Measurements from ENCODE around the gene MCUR1. TPM values are rescaled to one million over a fixed set of nuclear protein-coding genes. Genes with fewer than 3 reads are reported as not detected.
A peak's percentile ranks its signal among the peaks of the same experiment; 100 is the strongest.
"Not testable (repeated sequence)": the region's sequence is repeated elsewhere in the genome, so short reads cannot be mapped to it uniquely, and the experiment has no call there.

The MCUR1 gene
- total RNA-seq, 2 experiments from 2014 or later, result 34.8 to 38.0 TPM

DNA sequence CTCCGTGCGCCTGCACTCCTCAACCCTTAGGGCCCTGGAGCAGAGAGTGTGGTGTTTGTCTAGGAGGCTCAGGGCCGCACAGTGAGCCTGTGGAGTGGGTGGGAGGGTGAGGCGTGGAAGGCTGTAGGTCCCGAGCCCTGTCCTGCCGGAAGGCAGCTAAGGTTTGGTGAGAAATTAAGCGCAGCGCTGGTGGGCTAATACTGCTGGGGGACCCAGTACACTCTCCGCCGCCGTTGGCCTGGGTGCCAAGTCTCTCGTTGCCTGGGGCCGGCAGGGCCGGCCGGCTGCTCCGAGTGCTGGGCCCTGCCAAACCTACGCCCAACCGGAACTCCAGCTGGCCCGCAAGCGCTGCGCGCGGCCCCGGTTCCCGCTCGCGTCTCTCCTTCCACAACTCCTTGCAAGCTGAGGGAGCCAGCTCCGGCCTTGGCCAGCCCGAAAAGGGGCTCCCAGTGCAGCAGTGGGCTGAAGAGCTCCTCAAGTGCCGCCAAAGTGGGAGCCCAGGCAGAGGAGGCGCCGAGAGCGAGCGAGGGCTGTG lies 40.4 kb upstream of the MCUR1 start:
- Mint-ChIP-seq H3K27me3 (peaks cover 17% of the 10 kb centered on the region), H3K4me1 (ENCODE audit: low read depth) (no peaks in the 10 kb centered on the region)
- no peak for DNase-seq

DNA sequence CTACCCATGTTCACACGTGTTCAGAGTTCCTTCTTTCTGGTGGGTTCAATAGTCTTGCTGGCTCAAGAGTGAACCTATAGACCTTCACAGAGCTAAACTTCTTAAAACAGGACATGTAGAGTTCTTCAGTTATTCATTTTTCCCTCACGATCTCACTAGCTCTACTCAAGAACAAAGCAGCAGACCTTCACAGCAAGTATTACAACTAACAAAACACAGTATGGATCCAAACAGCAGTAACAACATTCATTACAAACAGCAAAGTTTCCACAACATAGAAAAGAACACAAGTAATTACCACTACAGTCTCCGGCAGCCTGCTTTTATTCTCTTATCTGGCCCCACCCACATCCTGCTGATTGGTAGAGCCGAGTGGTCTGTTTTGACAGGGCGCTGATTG lies 39.5 kb upstream of the MCUR1 start:
- DNase-seq, result no peak
- POLR2A ChIA-PET, result no interaction called here
- Mint-ChIP-seq H3K27me3 (peaks cover 14% of the 10 kb centered on the region), H3K36me3 (ENCODE audit: low read depth) (no peaks in the 10 kb centered on the region), H3K27ac (no peak overlapping the region), H3K4me3 (no peak overlapping the region), H3K4me1 (ENCODE audit: low read depth) (no peaks in the 10 kb centered on the region), H3K9me3 (no peaks in the 10 kb centered on the region)
- CTCF ChIA-PET, result interaction anchor here (1.0 to 1.3 kb wide), 2 partner anchors 8 to 20 kb away, joined by 3 read pairs; no protein-coding TSS in a partner anchor
- intact Hi-C loops (cut with micrococcal nuclease), result no loop called here
- TF ChIP-seq, protein P1, sequence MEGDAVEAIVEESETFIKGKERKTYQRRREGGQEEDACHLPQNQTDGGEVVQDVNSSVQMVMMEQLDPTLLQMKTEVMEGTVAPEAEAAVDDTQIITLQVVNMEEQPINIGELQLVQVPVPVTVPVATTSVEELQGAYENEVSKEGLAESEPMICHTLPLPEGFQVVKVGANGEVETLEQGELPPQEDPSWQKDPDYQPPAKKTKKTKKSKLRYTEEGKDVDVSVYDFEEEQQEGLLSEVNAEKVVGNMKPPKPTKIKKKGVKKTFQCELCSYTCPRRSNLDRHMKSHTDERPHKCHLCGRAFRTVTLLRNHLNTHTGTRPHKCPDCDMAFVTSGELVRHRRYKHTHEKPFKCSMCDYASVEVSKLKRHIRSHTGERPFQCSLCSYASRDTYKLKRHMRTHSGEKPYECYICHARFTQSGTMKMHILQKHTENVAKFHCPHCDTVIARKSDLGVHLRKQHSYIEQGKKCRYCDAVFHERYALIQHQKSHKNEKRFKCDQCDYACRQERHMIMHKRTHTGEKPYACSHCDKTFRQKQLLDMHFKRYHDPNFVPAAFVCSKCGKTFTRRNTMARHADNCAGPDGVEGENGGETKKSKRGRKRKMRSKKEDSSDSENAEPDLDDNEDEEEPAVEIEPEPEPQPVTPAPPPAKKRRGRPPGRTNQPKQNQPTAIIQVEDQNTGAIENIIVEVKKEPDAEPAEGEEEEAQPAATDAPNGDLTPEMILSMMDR (IDR thresholded peaks at IDR 0.05), result no peak
- no peak for ATAC-seq

More for the DNA sequence above, 40.4 kb upstream of the MCUR1 start:
- no peak for ATAC-seq
- intact Hi-C loops (cut with micrococcal nuclease), result no loop called here
- Mint-ChIP-seq H3K9me3 (no peaks in the 10 kb centered on the region), H3K27ac (no peak overlapping the region), H3K36me3 (ENCODE audit: low read depth) (no peaks in the 10 kb centered on the region), H3K4me3 (no peak overlapping the region)
- POLR2A ChIA-PET, result no interaction called here
- TF ChIP-seq, protein P1 (IDR thresholded peaks at IDR 0.05), result no peak
- CTCF ChIA-PET, result no interaction called here

DNA sequence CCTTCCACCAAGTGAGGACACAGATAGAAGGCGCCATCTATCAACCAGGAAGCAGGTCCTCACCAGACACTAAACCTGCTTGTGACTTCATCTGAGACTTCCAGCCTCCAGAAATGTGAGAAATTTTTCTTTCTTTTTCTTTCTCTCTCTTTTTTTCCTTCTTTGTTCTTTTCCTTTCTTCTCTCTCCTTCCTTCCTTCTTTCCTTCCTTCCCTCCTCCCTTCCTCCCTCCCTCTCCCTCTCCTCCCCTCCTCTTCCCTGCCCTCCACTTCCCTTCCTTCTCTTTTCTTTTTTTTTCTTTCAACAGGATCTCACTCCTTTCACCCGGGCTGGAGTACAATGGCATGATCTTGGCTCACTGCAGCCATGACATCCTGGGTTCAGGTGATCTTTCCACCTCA lies 37.4 kb upstream of the MCUR1 start:
- H3K9me3 Mint-ChIP-seq, result no peaks in the 10 kb centered on the region
- no peak for DNase-seq
- intact Hi-C loops (cut with micrococcal nuclease), result no loop called here
- peaks cover 10% of the 10 kb centered on the region for H3K27me3 Mint-ChIP-seq
- H3K27ac Mint-ChIP-seq, result no peak overlapping the region
- CTCF ChIA-PET, result no interaction called here
- POLR2A ChIA-PET, result no interaction called here
- no peaks in the 10 kb centered on the region for H3K36me3 Mint-ChIP-seq (ENCODE audit: low read depth)
- H3K4me1 Mint-ChIP-seq (ENCODE audit: low read depth), result no peaks in the 10 kb centered on the region
- no peak for ATAC-seq
- no peak overlapping the region for H3K4me3 Mint-ChIP-seq
- TF ChIP-seq, protein P1 (IDR thresholded peaks at IDR 0.05), result no peak

DNA sequence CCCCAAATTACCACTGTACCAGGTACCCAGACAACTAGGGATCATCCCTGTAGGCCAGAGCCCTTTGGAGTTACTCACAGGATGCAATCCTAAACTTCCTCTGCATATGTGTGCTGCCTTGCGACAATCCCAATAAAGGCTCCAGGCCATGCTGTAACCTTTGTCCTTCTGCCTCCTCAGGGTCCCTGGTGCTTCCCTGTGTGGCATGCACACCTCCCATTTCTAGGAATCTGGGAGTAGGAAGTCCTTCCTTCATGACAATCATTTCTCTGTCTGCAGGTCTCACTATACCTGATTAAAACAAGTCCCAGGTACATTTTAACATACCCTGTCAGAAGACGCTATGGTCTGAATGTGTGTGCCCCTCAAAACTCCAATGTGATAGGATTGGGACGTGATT lies 37.0 kb upstream of the MCUR1 start:
- Mint-ChIP-seq H3K27ac (no peak overlapping the region), H3K4me3 (no peak overlapping the region), H3K9me3 (no peaks in the 10 kb centered on the region), H3K36me3 (ENCODE audit: low read depth) (no peaks in the 10 kb centered on the region), H3K4me1 (ENCODE audit: low read depth) (no peaks in the 10 kb centered on the region), H3K27me3 (peaks cover 8% of the 10 kb centered on the region)
- intact Hi-C loops (cut with micrococcal nuclease), result no loop called here
- TF ChIP-seq, protein P1 (IDR thresholded peaks at IDR 0.05), result no peak
- ChIA-PET CTCF (interaction anchor here (0.9 to 1.4 kb wide), 2 partner anchors 23 to 55 kb away, joined by 3 read pairs; no protein-coding TSS in a partner anchor), POLR2A (no interaction called here)
- ATAC-seq (no peak), DNase-seq (no peak)

DNA sequence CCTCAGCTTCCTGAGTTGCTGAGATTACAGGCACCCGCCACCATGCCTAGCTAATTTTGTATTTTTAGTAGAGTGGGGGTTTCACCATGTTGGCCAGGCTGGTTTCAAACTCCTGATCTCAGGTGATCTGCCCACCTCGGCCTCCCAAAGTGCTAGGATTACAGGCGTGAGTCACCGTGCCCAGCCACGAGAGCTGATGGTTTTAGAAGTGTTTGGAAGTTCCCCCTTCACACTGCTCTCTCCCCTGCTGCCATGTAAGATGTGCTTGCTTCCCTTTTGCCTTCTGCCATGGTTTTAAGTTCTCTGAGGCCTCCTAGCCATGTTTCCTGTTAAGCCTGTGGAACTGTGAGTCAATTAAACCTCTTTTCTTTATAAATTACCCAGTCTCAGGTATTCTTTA lies 36.3 kb upstream of the MCUR1 start:
- H3K4me1 Mint-ChIP-seq (ENCODE audit: low read depth); H3K27me3 Mint-ChIP-seq; H3K9me3 Mint-ChIP-seq; POLR2A ChIA-PET; intact Hi-C loops (cut with micrococcal nuclease); H3K27ac Mint-ChIP-seq; H3K4me3 Mint-ChIP-seq; H3K36me3 Mint-ChIP-seq (ENCODE audit: low read depth): not testable (repeated sequence)
- CTCF ChIA-PET, result interaction anchor here (0.9 to 1.4 kb wide), 2 partner anchors 23 to 55 kb away, joined by 3 read pairs; no protein-coding TSS in a partner anchor
- DNase-seq (peak; percentile 40), ATAC-seq (peak; percentile 58)

Measured in activated CD8-positive, alpha-beta T cell treated with anti-CD3 and anti-CD28 coated beads for 36 hours (primary cell).